ENCODE measurements around the gene CENPV.
A peak's percentile ranks its signal among the peaks of the same experiment; 100 is the strongest.
"Not testable (repeated sequence)": the region's sequence is repeated elsewhere in the genome, so short reads cannot be mapped to it uniquely, and the experiment has no call there.

CENPV gene

GRCh38 chr17:16353317-16354174, at the start of gene CENPV:
CENPV (minus strand) TSS chr17:16353469; CDS start chr17:16353436, 33 bp downstream.
- peak; percentile 45 for DNase-seq

GRCh38 chr17:16398270-16399267, 45.3 kb upstream of the CENPV start:
- DNase-seq: peak; percentile 88

- DNase-seq: not testable (repeated sequence)
These were observed 43.4 kb upstream of the CENPV start for GRCh38 chr17:16396693-16397092.

- not testable (repeated sequence) for DNase-seq
These were observed 42.6 kb upstream of the CENPV start for GRCh38 chr17:16395887-16396286.

- not testable (repeated sequence) for DNase-seq
These were observed 39.2 kb upstream of the CENPV start for GRCh38 chr17:16392491-16392890.

- no peak for DNase-seq
These were observed 38.2 kb upstream of the CENPV start for GRCh38 chr17:16391451-16391850.

- not testable (repeated sequence) for DNase-seq
These were observed 32.8 kb upstream of the CENPV start for GRCh38 chr17:16386126-16386507.

- no peak for DNase-seq
These were observed 31.3 kb upstream of the CENPV start for GRCh38 chr17:16384557-16384956.

GRCh38 chr17:16383772-16384287, 30.6 kb upstream of the CENPV start:
- DNase-seq: no peak

- no peak for DNase-seq
These were observed 29.9 kb upstream of the CENPV start for GRCh38 chr17:16383216-16383615.

- no peak for DNase-seq
These were observed 28.2 kb upstream of the CENPV start for GRCh38 chr17:16381496-16381820.

GRCh38 chr17:16380640-16381495, 27.6 kb upstream of the CENPV start, which contains the start of gene UBB:
UBB (plus strand) TSS chr17:16381091; CDS start chr17:16381908, 817 bp downstream.
- peak; percentile 97 for DNase-seq

- no peak for DNase-seq
These were observed 26.4 kb upstream of the CENPV start for GRCh38 chr17:16379654-16380053.

- no peak for DNase-seq
These were observed 25.5 kb upstream of the CENPV start for GRCh38 chr17:16378636-16379282.

- DNase-seq: no peak
These were observed 24.7 kb upstream of the CENPV start for GRCh38 chr17:16377941-16378341.

GRCh38 chr17:16374146-16374938, 21.1 kb upstream of the CENPV start:
- no peak for DNase-seq

- peak; percentile 76 for DNase-seq
These were observed 18.5 kb upstream of the CENPV start for GRCh38 chr17:16371742-16372141.

- DNase-seq: no peak
These were observed 11.4 kb upstream of the CENPV start for GRCh38 chr17:16364625-16365024.

- peak; percentile 68 for DNase-seq
These were observed 10.7 kb upstream of the CENPV start for GRCh38 chr17:16363749-16364536.

GRCh38 chr17:16361874-16362273, 8.6 kb upstream of the CENPV start:
- DNase-seq: no peak
